Kidney (tissue), 14 donors: ENCODE data around the gene KIF27. TPM values are rescaled to one million over a fixed set of nuclear protein-coding genes. Genes with fewer than 3 reads are reported as not detected.
"Not testable (repeated sequence)": the region's sequence is repeated elsewhere in the genome, so short reads cannot be mapped to it uniquely, and the experiment has no call there.

ENCODE experiments used
- DNase-seq, 5 donors: peaks; one replicate each; pipeline ENCODE4 v3.0.0-alpha.2; 2013 to 2020
- FAIRE-seq: peaks from 2 replicates; lab custom pipeline; 2012; peaks lifted over from hg19 to GRCh38; lab: Jason Lieb, UNC
- H3K27ac ChIP-seq, 2 donors: one replicate each; pipeline ENCODE4 v1.7.0; 2013; ENCODE audit warnings: low read depth in 2 of 2, low read length in 2 of 2, inconsistent platforms in 1 of 2
- H3K27me3 ChIP-seq: one replicate; pipeline ENCODE4 v1.7.1; 2013; ENCODE audit warnings: low read length, inconsistent platforms; ENCODE audit not compliant: control insufficient read depth, insufficient read depth
- H3K36me3 ChIP-seq, 3 donors: one replicate each; pipeline versions ENCODE4 v1.7.0 to v1.7.1; 2013; ENCODE audit warnings: low read length in 3 of 3, control low read depth in 1 of 3, inconsistent platforms in 1 of 3; ENCODE audit not compliant: insufficient read depth in 3 of 3, control insufficient read depth in 2 of 3
- H3K4me1 ChIP-seq, 3 donors: one replicate each; pipeline versions ENCODE4 v1.7.0 to v1.7.1; 2013; ENCODE audit warnings: low read length in 3 of 3, inconsistent platforms in 1 of 3, low read depth in 1 of 3; ENCODE audit not compliant: control insufficient read depth in 2 of 3, insufficient read depth in 2 of 3
- H3K4me3 ChIP-seq, 3 donors: one replicate each; pipeline versions ENCODE4 v1.7.0 to v1.8.1; 2013; ENCODE audit warnings: low read length in 3 of 3, control low read depth in 1 of 3, inconsistent platforms in 1 of 3
- H3K9ac ChIP-seq, 3 donors: one replicate each; pipeline versions ENCODE4 v1.7.0 to v1.7.1; 2013; ENCODE audit warnings: low read length in 3 of 3, control low read depth in 1 of 3, inconsistent platforms in 1 of 3
- H3K9me3 ChIP-seq, 3 donors: one replicate each; pipeline versions ENCODE4 v1.7.0 to v1.7.1; 2013; ENCODE audit warnings: low read length in 3 of 3, control low read depth in 1 of 3, inconsistent platforms in 1 of 3; ENCODE audit not compliant: control insufficient read depth in 2 of 3, insufficient read depth in 1 of 3
- CTCF ChIP-seq: IDR thresholded peaks from 3 replicates; pipeline ENCODE4 v1.5.1; 2012; ENCODE audit warnings: mild to moderate bottlenecking, moderate library complexity, borderline replicate concordance; ENCODE audit not compliant: insufficient read depth; ENCODE audit errors: extremely low read depth
- intact Hi-C: fragments of 100-400 bp; cut with DNase I; formaldehyde crosslinking; loops from one replicate; pipeline ENCODE4 v1.11.1; 2022
- polyA plus RNA-seq: library from polyadenylated mRNA; stranded (reverse); fragments of 350-450 nt; fragmentation: Illumina TruSeq; extraction: RNeasy Lipid Tissue Mini Kit (QIAGEN cat#74804); gene quantifications from one replicate; pipeline ENCODE4 v1.2.3, GENCODE V29; 2014; ENCODE audit warnings: low read depth, low replicate concordance; ENCODE audit not compliant: insufficient read depth
- total RNA-seq: library from RNA; stranded (reverse); fragmentation: NEBNext Ultra II Directional; extraction: Animal tissue kit (Norgen Biotek cat#: 25700); gene quantifications from one replicate; pipeline ENCODE4 v1.2.1, GENCODE V29; 2021
- donor health status: control.
- donor health status: control.
- donor health status: control.
- donor health status: control.
- donor health status: control.
- donor health status: DM: yes; HTN: yes; CAD: no.
- donor health status: Normal renal cell carcinoma (clear cell type).

Gene KIF27
- total and polyA plus RNA-seq, 2 donors from 2014 or later, result 1.5 to 8.7 TPM

DNA sequence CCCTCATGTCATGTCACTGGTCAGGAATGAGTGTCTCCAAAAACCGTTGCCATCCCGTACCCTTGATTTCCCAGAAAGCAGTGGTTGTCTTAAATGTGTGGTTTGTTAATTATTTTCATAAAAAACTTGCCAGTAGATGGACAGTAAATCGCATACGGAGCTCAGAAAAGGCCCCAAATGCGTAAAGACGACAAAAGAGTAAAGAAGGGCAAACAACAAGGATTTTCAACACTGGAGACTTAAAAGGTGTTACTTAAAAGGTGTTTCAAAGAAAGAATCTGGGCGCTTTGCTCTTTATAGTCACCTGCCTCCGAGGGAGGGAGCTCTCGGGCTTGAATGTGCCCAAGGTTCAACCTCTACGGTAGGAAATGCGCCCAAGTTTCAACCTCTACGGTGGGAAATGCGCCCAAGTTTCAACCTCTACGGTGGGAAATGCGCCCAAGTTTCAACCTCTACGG, 734 bp downstream of the KIF27 start:
- no peaks in the 10 kb centered on the region for H3K36me3 ChIP-seq
- FAIRE-seq, result no peak
- peak in 4 of 5 donors; percentile 69 to 85 (median 78) for DNase-seq

GRCh38 chr9:83919111-83919510, 2.1 kb downstream of the KIF27 start:
- no peak for FAIRE-seq
- peaks cover 0 to 2% (median 2%) of the 10 kb centered on the region in 3 donors for H3K4me1 ChIP-seq
- no peak for TF ChIP-seq CTCF
- intact Hi-C loops, result loop anchor here (10.0 kb wide), 1 partner anchor 294 kb away; the partner anchor contains the start of gene IDNK
- H3K9ac ChIP-seq, result no peak overlapping the region
- no peaks in the 10 kb centered on the region for H3K9me3 ChIP-seq
- H3K4me3 ChIP-seq, result no peak overlapping the region
- H3K27ac ChIP-seq, result no peak overlapping the region
- no peaks in the 10 kb centered on the region for H3K36me3 ChIP-seq
- H3K27me3 ChIP-seq, result no peaks in the 10 kb centered on the region
- DNase-seq, result no peak

More for the DNA sequence above, 734 bp downstream of the KIF27 start:
- intact Hi-C loops, result no loop called here
- Histone ChIP-seq H3K27ac (peak overlapping the region; percentile 90 to 91), H3K9ac (peak overlapping the region in 2 of 3 donors; percentile 48 to 76), H3K9me3 (no peaks in the 10 kb centered on the region), H3K27me3 (no peaks in the 10 kb centered on the region), H3K4me1 (peaks cover 0 to 2% (median 2%) of the 10 kb centered on the region in 3 donors), H3K4me3 (peak overlapping the region; percentile 56 to 69 (median 57))
- peak; percentile 16 for TF ChIP-seq CTCF

- H3K9me3 ChIP-seq, H3K9ac ChIP-seq, H3K4me3 ChIP-seq, H3K27ac ChIP-seq, H3K27me3 ChIP-seq, H3K4me1 ChIP-seq, H3K36me3 ChIP-seq: not testable (repeated sequence)
- DNase-seq (peak in 2 of 5 donors; percentile 20 to 40), FAIRE-seq (peak; percentile 98)
- TF ChIP-seq CTCF, result peak; percentile 19
- intact Hi-C loops, result loop anchor here (10.0 kb wide), 1 partner anchor 287 kb away; the partner anchor contains the start of gene IDNK
Measured at GRCh38 chr9:83912194-83912593, 9.0 kb downstream of the KIF27 start.

DNA sequence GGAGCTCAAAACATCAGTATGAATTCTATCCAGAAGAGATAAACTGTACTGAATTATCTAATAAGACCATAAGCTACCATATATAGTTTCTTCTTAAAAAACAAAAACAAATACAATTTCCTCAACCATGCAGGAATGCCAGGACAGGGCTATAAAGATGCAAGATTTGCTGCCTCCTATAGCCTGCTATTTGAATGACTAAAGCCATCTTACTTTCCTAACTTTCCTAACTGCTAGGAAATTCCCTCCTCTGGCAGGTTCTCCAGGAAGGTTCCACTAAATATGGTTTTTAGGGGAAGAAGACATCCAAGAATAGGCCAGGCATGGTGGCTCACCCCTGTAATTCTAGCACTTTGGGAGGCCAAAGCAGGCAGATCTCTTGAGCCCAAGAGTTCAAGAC, 15.1 kb downstream of the KIF27 start:
- no peak overlapping the region for H3K27ac ChIP-seq
- DNase-seq (no peak), FAIRE-seq (no peak)
- TF ChIP-seq CTCF, result no peak
- H3K27me3 ChIP-seq, result no peaks in the 10 kb centered on the region
- H3K4me3 ChIP-seq, result no peak overlapping the region
- no peaks in the 10 kb centered on the region for H3K9me3 ChIP-seq
- no peaks in the 10 kb centered on the region for H3K4me1 ChIP-seq
- H3K9ac ChIP-seq, result no peak overlapping the region
- intact Hi-C loops, result no loop called here
- H3K36me3 ChIP-seq, result peaks cover 0 to 4% (median 0%) of the 10 kb centered on the region in 3 donors

- intact Hi-C loops, H3K36me3 ChIP-seq, FAIRE-seq, H3K9ac ChIP-seq, H3K4me3 ChIP-seq, DNase-seq, H3K27me3 ChIP-seq, H3K27ac ChIP-seq, H3K4me1 ChIP-seq, H3K9me3 ChIP-seq: not testable (repeated sequence)
Measured at GRCh38 chr9:83900615-83901014, 20.6 kb downstream of the KIF27 start.

GRCh38 chr9:83894301-83894700, 26.9 kb downstream of the KIF27 start:
- H3K4me3 ChIP-seq, H3K9me3 ChIP-seq, H3K27ac ChIP-seq, FAIRE-seq, H3K27me3 ChIP-seq, H3K4me1 ChIP-seq, H3K9ac ChIP-seq, H3K36me3 ChIP-seq, DNase-seq, intact Hi-C loops: not testable (repeated sequence)
